Gastrocnemius medialis (tissue), 4 donors: ENCODE data around the gene UPF2.

Experiments
- POLR2A ChIP-seq, 2 donors: fragments of 450-650 bp; IDR thresholded peaks; one replicate each; pipeline ENCODE4 v1.6.1; 2017; ENCODE audit warnings: antibody characterized with exemption in 2 of 2, mild to moderate bottlenecking in 2 of 2, moderate library complexity in 2 of 2
- TF ChIP-seq, protein P1 (sequence below), 5 experiments: fragments of 450-650 bp in 3 of 5; fragments of 200-600 bp in 2 of 5; sonication (generic) in 2 of 5; IDR thresholded peaks in 4 of 5; conservative IDR thresholded peaks in 1 of 5; 1 replicate in 4 of 5; 2 replicates in 1 of 5; pipeline ENCODE4 v1.5.1; 2016 to 2019; ENCODE audit warnings: antibody characterized with exemption in 5 of 5, mild to moderate bottlenecking in 3 of 5, moderate library complexity in 3 of 5

DNA sequence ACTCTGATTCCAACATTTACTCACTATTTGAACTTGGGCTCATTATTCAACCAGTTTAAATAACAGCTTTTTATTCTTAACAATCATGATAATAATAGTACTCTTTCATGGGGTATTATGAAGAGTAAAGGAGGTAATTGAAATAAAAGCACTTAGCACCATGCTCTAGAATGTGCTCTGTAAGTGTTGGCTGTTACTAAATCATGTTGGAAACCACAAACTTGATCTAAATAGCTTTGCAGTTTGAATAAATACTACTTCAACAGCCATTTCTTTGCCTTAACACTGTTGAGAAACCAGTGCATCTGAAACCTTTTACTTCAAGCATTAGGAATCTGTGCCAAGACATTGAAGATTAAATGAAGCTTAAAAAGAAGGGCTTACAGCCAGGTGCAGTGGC lies 7.9 kb upstream of the UPF2 start:
- no peak for TF ChIP-seq POLR2A (IDR thresholded peaks at IDR 0.05)
- TF ChIP-seq, protein P1, sequence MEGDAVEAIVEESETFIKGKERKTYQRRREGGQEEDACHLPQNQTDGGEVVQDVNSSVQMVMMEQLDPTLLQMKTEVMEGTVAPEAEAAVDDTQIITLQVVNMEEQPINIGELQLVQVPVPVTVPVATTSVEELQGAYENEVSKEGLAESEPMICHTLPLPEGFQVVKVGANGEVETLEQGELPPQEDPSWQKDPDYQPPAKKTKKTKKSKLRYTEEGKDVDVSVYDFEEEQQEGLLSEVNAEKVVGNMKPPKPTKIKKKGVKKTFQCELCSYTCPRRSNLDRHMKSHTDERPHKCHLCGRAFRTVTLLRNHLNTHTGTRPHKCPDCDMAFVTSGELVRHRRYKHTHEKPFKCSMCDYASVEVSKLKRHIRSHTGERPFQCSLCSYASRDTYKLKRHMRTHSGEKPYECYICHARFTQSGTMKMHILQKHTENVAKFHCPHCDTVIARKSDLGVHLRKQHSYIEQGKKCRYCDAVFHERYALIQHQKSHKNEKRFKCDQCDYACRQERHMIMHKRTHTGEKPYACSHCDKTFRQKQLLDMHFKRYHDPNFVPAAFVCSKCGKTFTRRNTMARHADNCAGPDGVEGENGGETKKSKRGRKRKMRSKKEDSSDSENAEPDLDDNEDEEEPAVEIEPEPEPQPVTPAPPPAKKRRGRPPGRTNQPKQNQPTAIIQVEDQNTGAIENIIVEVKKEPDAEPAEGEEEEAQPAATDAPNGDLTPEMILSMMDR (IDR thresholded peaks at IDR 0.05 in 4 of 5, conservative IDR thresholded peaks at IDR 0.05 in 1 of 5), result no peak
